A549 (cell line): Measurements from ENCODE around the gene NFRKB. TPM values are rescaled to one million over a fixed set of nuclear protein-coding genes. Genes with fewer than 3 reads are reported as not detected.

Source experiments
- ATAC-seq, 2 experiments: fragments of 200-7000 bp in 1 of 2; fragments of >200 bp in 1 of 2; cut with Nextera tagmentation in 1 of 2; cut with Tn5 transposase in 1 of 2; 3 replicates each; pipeline versions ENCODE4 v1.8.0 to v1.9.1; 2018 to 2020; ENCODE audit warnings: mild to moderate bottlenecking in 1 of 2, moderate library complexity in 1 of 2
- CTCF ChIA-PET: fragments of 300-600 bp; sonication (Branson Sonifier 250); formaldehyde crosslinking; extraction: SDS; loops from one replicate; lab custom pipeline; 2021; ENCODE audit warnings: antibody characterized with exemption, inconsistent platforms; lab: Yijun Ruan, JAX
- POLR2A ChIA-PET: fragments of 350-600 bp; formaldehyde crosslinking; extraction: SDS; loops from one replicate; lab custom pipeline; 2021; ENCODE audit warnings: antibody characterized with exemption, inconsistent platforms; lab: Yijun Ruan, JAX
- DNase-seq, 2 experiments: peaks; one replicate each; pipeline versions ENCODE4 v3.0.0 to v3.0.0-alpha.2; 2011 to 2016; ENCODE audit warnings: low read depth in 1 of 2, low spot score in 1 of 2
- FAIRE-seq: peaks from 2 replicates; lab custom pipeline; 2011; peaks lifted over from hg19 to GRCh38; lab: Jason Lieb, UNC
- H3K27ac ChIP-seq, 2 experiments: fragments of >200 bp; sonication (Bioruptor Twin); formaldehyde crosslinking; 3 replicates each; pipeline ENCODE4 v1.5.1; 2016 to 2017
- H3K4me1 ChIP-seq: fragments of >200 bp; sonication (Bioruptor Twin); formaldehyde crosslinking; 3 replicates; pipeline ENCODE4 v1.6.1; 2016
- H3K4me2 ChIP-seq: fragments of >200 bp; sonication (Bioruptor Twin); formaldehyde crosslinking; 3 replicates; pipeline ENCODE4 v1.6.1; 2016
- H3K4me3 ChIP-seq: fragments of >200 bp; sonication (Bioruptor Twin); formaldehyde crosslinking; 3 replicates; pipeline ENCODE4 v1.5.1; 2016
- H3K9me3 ChIP-seq: fragments of >200 bp; sonication (Bioruptor Twin); formaldehyde crosslinking; 3 replicates; pipeline ENCODE4 v1.6.1; 2016
- BHLHE40 ChIP-seq: IDR thresholded peaks from 2 replicates; pipeline ENCODE4 v1.6.1; 2012; ENCODE audit warnings: low read depth, low read length, inconsistent platforms
- CEBPB ChIP-seq, 2 experiments: fragments of >200 bp in 1 of 2; sonication (Bioruptor Twin) in 1 of 2; formaldehyde crosslinking in 1 of 2; IDR thresholded peaks; 2 replicates each; pipeline ENCODE4 v1.6.1; 2012 to 2016
- EHF ChIP-seq: fragments of 250-450 bp; sonication (Bioruptor Pico); IDR thresholded peaks from 2 replicates; pipeline ENCODE4 v1.5.0; 2020; ENCODE audit warnings: mild to moderate bottlenecking
- HDAC2 ChIP-seq: fragments of 200-600 bp; sonication (generic); IDR thresholded peaks from 2 replicates; pipeline ENCODE4 v1.6.1; 2016
- HOXB13 ChIP-seq: fragments of 250-450 bp; sonication (Bioruptor Pico); IDR thresholded peaks from 2 replicates; pipeline ENCODE4 v1.5.0; 2020; ENCODE audit warnings: low read depth, mild to moderate bottlenecking, moderate library complexity
- JUN ChIP-seq, 2 experiments: fragments of >200 bp; sonication (Bioruptor Twin); formaldehyde crosslinking; IDR thresholded peaks; 2 replicates in 1 of 2; 3 replicates in 1 of 2; pipeline ENCODE4 v1.6.1; 2016 to 2017
- PHF8 ChIP-seq: fragments of 200-600 bp; sonication (generic); IDR thresholded peaks from 2 replicates; pipeline ENCODE4 v1.6.1; 2016; ENCODE audit warnings: low read depth, mild to moderate bottlenecking, antibody characterized with exemption, moderate library complexity, borderline replicate concordance
- RCOR1 ChIP-seq: fragments of 150-350 bp; IDR thresholded peaks from 2 replicates; pipeline ENCODE4 v1.6.1; 2014; ENCODE audit warnings: antibody characterized with exemption, low read length, low read depth
- SMC3 ChIP-seq: fragments of >200 bp; sonication (Bioruptor Twin); formaldehyde crosslinking; IDR thresholded peaks from 3 replicates; pipeline ENCODE4 v1.6.1; 2018; ENCODE audit warnings: inconsistent platforms
- TP53 ChIP-seq: fragments of 250-450 bp; sonication (Bioruptor Pico); IDR thresholded peaks from 2 replicates; pipeline ENCODE4 v1.5.0; 2021; ENCODE audit warnings: mild to moderate bottlenecking, moderate library complexity
- WGBS: methylation state at CpG from one replicate; pipeline ENCODE4 v1.1.6; 2017; ENCODE audit errors: missing lambda C conversion rate; 5-methylcytosine and 5-hydroxymethylcytosine counted together
- polyA plus RNA-seq, 4 experiments: library from polyadenylated mRNA; depleted of rRNA in 3 of 4; stranded (reverse); fragments of >200 nt; fragmentation: RNase III in 1 of 4; extraction: RNeasy Plus Mini Kit Qiagen cat#74134 plus additional on column Dnase treatment in 1 of 4; gene quantifications; 2 replicates in 3 of 4; 3 replicates in 1 of 4; pipeline ENCODE4 v1.2.3, GENCODE V29; 2011 to 2017
- TF ChIP-seq, protein P1 (sequence below): fragments of 250-450 bp; sonication (Bioruptor Pico); IDR thresholded peaks from 2 replicates; pipeline ENCODE4 v1.5.0; 2020; ENCODE audit warnings: low read depth, mild to moderate bottlenecking, moderate library complexity
- TF ChIP-seq, protein P2 (sequence below): fragments of >200 bp; sonication (Bioruptor Twin); formaldehyde crosslinking; IDR thresholded peaks from 3 replicates; pipeline ENCODE4 v1.5.1; 2016
- TF ChIP-seq, protein P3 (sequence below): fragments of >200 bp; sonication (Bioruptor Twin); formaldehyde crosslinking; IDR thresholded peaks from 3 replicates; pipeline ENCODE4 v1.6.1; 2016
- TF ChIP-seq, protein P4 (sequence below): fragments of 250-450 bp; sonication (Bioruptor Pico); IDR thresholded peaks from 2 replicates; pipeline ENCODE4 v1.5.0; 2021; ENCODE audit warnings: mild to moderate bottlenecking, moderate library complexity, borderline replicate concordance

NFRKB gene
- polyA plus RNA-seq, 2 of the 4 experiments (the other 2 are of a cell fraction), result 10.2 to 12.6 TPM

DNA sequence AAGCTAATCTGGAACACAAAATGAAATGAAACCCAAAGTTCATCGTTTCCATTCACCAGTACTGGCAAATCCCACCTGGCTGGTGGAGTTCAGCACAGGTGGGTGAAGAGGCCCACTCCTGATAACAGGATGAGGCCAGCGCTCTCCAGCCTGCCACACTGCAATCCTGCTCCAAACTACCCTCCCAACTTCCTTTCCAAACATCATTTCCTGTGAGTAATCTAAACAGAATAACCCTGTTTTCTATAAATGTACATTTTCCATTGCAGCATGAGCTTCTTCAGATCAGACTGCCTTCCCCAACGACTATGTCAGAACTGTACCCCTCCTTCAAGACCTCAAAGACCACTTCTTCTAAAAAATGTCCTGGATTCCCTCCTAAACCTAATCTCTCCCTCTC, 15.9 kb upstream of the NFRKB start:
- TF ChIP-seq TP53 (CRISPR knock-in tag) (no peak), BHLHE40 (no peak), EHF (no peak), HDAC2 (no peak), RCOR1 (no peak), SMC3 (no peak), PHF8 (no peak), JUN (IDR thresholded peaks at IDR 0.05) (no peak), CEBPB (IDR thresholded peaks at IDR 0.05) (no peak)
- TF ChIP-seq, protein P1, sequence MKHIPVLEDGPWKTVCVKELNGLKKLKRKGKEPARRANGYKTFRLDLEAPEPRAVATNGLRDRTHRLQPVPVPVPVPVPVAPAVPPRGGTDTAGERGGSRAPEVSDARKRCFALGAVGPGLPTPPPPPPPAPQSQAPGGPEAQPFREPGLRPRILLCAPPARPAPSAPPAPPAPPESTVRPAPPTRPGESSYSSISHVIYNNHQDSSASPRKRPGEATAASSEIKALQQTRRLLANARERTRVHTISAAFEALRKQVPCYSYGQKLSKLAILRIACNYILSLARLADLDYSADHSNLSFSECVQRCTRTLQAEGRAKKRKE (CRISPR knock-in tag), result no peak
- TF ChIP-seq, protein P2, sequence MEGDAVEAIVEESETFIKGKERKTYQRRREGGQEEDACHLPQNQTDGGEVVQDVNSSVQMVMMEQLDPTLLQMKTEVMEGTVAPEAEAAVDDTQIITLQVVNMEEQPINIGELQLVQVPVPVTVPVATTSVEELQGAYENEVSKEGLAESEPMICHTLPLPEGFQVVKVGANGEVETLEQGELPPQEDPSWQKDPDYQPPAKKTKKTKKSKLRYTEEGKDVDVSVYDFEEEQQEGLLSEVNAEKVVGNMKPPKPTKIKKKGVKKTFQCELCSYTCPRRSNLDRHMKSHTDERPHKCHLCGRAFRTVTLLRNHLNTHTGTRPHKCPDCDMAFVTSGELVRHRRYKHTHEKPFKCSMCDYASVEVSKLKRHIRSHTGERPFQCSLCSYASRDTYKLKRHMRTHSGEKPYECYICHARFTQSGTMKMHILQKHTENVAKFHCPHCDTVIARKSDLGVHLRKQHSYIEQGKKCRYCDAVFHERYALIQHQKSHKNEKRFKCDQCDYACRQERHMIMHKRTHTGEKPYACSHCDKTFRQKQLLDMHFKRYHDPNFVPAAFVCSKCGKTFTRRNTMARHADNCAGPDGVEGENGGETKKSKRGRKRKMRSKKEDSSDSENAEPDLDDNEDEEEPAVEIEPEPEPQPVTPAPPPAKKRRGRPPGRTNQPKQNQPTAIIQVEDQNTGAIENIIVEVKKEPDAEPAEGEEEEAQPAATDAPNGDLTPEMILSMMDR, result no peak
- TF ChIP-seq, protein P3, sequence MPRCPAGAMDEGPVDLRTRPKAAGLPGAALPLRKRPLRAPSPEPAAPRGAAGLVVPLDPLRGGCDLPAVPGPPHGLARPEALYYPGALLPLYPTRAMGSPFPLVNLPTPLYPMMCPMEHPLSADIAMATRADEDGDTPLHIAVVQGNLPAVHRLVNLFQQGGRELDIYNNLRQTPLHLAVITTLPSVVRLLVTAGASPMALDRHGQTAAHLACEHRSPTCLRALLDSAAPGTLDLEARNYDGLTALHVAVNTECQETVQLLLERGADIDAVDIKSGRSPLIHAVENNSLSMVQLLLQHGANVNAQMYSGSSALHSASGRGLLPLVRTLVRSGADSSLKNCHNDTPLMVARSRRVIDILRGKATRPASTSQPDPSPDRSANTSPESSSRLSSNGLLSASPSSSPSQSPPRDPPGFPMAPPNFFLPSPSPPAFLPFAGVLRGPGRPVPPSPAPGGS, result no peak
- TF ChIP-seq, protein P4, sequence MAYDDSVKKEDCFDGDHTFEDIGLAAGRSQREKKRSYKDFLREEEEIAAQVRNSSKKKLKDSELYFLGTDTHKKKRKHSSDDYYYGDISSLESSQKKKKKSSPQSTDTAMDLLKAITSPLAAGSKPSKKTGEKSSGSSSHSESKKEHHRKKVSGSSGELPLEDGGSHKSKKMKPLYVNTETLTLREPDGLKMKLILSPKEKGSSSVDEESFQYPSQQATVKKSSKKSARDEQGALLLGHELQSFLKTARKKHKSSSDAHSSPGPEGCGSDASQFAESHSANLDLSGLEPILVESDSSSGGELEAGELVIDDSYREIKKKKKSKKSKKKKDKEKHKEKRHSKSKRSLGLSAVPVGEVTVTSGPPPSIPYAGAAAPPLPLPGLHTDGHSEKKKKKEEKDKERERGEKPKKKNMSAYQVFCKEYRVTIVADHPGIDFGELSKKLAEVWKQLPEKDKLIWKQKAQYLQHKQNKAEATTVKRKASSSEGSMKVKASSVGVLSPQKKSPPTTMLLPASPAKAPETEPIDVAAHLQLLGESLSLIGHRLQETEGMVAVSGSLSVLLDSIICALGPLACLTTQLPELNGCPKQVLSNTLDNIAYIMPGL (CRISPR knock-in tag), result no peak
- FAIRE-seq, result no peak
- Histone ChIP-seq H3K27ac (no peak overlapping the region), H3K4me1 (no peaks in the 10 kb centered on the region), H3K4me3 (no peak overlapping the region), H3K4me2 (no peak overlapping the region), H3K9me3 (no peaks in the 10 kb centered on the region)
- CTCF ChIA-PET, result interaction anchor here (2.4 kb wide), 1 partner anchor 12 kb away, joined by 6 read pairs; no protein-coding TSS in a partner anchor
- POLR2A ChIA-PET, result no interaction called here
- 60% methylated on average over 3 of the region's 3 CpGs for WGBS
- no peak for ATAC-seq
- DNase-seq, result no peak

DNA sequence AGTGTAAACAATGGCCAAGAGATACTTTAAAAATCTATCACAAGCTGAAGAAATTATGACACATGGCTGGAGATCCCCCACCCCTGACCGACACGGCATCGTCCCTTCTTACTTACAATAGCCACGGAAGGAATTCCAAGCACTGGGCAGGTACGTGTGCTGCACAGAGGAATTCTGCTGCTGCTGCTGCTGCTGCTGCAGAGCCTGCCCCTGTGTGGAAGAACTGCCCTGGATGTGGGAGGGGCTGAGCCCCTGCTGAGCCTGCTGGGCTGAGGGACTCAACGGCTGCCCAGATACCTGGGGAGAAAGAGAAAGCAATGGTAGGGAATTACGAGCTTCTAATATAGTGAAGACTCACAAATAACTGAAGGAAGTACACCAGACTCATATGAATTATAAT, 15.0 kb upstream of the NFRKB start:
- no peak for ATAC-seq
- no peak for DNase-seq
- Histone ChIP-seq H3K4me1 (no peaks in the 10 kb centered on the region), H3K4me3 (no peak overlapping the region), H3K9me3 (no peaks in the 10 kb centered on the region), H3K27ac (no peak overlapping the region), H3K4me2 (no peak overlapping the region)
- WGBS, result 78% methylated on average over 6 of the region's 7 CpGs
- no peak for FAIRE-seq
- TF ChIP-seq HOXB13 (CRISPR knock-in tag) (no peak), BHLHE40 (no peak)
- TF ChIP-seq, protein P3, result no peak
- TF ChIP-seq, protein P1 (CRISPR knock-in tag), result no peak
- CTCF ChIA-PET, result interaction anchor here (2.4 kb wide), 1 partner anchor 13 kb away, joined by 6 read pairs; no protein-coding TSS in a partner anchor
- POLR2A ChIA-PET, result no interaction called here
